Stimulated activated CD8-positive, alpha-beta memory T cell treated with anti-CD3 and anti-CD28 coated beads, Interleukin-4, amount 100 ng/mL, for 1 hour (primary cell): ENCODE measurements around the gene ZNF821.
"Not testable (repeated sequence)": the region's sequence is repeated elsewhere in the genome, so short reads cannot be mapped to it uniquely, and the experiment has no call there.

Experiments used
- DNase-seq, 2 donors: peaks; one replicate each; pipeline ENCODE4 v3.0.0-alpha.2; 2020; ENCODE audit warnings: low read depth in 2 of 2, low spot score in 1 of 2

The ZNF821 gene

GRCh38 chr16:71902656-71903365 lies 18.8 kb upstream of the ZNF821 start:
- no peak for DNase-seq

DNA sequence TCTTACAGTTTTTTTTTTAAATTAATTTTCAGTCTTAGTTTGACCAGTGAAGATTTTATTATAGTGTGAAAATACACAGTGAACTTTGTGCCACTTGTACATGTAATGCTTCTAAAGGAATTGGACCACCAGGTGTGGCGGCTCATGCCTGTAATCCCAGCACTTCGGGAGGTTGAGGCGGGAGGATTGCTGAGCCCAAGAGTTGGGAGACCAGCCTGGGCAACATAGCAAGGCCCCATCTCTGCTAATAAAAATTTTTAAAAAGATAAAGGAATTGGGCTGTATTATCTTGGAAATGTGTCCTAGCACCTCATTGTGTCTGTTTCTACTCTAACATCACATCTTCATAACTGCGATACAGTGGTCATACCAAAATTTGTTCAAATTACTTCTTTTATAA lies 15.2 kb upstream of the ZNF821 start:
- no peak for DNase-seq

GRCh38 chr16:71896764-71897368 lies 12.9 kb upstream of the ZNF821 start:
- no peak for DNase-seq

DNA sequence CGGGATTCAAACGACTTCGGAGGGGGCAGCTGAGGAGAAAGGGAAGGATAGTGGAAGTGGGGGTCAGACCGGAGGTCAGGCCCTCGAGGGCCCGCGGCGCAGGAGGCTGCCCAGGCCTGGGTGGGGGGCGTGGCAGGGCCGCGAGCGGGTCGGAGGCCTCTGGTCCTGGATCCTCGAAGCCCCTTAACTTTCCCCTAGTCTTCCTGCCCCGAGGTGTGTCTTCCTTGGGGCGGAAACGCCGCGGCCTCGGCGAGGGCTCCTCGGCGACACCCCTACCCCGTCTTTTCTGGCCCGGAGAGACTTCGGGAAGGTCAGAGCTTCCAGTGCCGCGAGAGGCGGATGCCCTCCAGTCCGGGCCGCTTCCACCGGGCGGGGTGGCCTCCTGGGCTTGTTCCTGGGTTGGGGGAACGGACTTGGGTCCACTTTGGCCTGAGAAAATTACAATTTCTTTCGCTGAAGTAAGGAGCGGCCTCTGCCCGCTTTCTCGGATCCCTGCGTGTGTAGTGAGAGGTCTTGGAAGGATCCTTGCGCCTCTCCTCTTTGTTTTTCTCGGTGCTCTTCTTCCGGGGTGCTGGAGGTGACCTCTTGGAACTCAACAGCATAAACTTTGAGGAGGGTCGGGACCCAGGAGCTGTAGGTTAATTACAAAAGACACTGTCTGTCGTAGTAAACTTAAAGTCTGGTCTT lies 11.8 kb upstream of the ZNF821 start:
- no peak for DNase-seq

- DNase-seq: peak; percentile 92 to 97
These were observed 11.1 kb upstream of the ZNF821 start, which contains the start of gene IST1 for GRCh38 chr16:71894921-71895678. IST1 (plus strand) TSS chr16:71895531; CDS start chr16:71915641, 20,110 bp downstream.

GRCh38 chr16:71894229-71894920 lies 10.4 kb upstream of the ZNF821 start:
- no peak for DNase-seq

DNA sequence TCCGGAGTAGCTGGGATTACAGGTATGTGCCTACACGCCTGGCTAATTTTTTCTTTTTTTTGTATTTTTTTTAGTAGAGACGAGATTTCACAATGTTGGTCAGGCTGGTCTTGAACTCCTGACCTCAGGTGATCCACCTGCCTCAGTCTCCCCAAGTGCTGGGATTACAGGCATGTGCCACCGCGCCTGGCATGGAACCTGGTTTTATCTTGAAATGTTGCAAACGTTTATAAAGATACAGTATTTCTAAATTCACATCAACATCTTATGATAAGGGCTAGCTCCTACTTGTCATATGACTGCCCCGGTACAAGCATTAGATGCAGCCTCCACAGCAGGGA lies 9.9 kb upstream of the ZNF821 start:
- no peak for DNase-seq

DNA sequence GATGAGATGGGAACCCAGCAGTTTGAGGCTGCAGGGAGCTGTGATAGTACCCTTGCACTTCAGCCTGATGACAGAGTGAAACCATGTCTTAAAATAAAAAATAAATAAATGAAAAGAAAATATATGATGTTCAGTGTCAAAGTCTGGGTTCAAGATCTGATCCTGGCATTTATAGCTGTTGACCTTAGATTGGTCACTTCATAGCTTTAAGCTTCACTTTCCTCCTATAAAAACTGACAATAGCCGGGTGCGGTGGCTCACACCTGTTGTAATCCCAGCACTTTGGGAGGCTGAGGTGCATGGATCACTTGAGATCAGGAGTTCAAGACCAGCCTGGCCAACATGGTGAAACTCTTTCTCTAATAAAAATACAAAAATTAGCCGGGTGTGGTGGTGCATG lies 5.2 kb upstream of the ZNF821 start:
- DNase-seq: no peak

DNA sequence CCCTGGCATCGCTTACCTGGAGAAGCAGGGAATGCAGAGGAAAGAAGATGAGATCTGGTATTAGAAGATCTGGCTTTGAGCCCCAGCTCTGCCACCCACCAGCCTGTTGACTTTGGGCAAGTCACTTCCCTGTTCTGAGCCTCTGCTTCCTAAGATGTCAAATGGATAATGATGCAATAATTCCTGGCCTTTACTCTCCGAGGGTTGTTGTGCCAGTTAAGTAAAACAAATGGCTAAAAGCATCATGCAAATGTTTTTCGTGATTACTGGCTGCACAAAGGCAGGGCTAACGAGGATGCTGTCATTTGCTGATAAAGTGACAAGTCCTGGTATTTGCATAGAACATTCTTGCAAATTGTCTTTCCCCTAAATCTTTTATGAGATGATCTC lies 1.3 kb upstream of the ZNF821 start:
- DNase-seq: no peak

GRCh38 chr16:71883168-71883848 lies 674 bp downstream of the ZNF821 start:
- DNase-seq: peak in 1 of 2 donors; percentile 22

DNA sequence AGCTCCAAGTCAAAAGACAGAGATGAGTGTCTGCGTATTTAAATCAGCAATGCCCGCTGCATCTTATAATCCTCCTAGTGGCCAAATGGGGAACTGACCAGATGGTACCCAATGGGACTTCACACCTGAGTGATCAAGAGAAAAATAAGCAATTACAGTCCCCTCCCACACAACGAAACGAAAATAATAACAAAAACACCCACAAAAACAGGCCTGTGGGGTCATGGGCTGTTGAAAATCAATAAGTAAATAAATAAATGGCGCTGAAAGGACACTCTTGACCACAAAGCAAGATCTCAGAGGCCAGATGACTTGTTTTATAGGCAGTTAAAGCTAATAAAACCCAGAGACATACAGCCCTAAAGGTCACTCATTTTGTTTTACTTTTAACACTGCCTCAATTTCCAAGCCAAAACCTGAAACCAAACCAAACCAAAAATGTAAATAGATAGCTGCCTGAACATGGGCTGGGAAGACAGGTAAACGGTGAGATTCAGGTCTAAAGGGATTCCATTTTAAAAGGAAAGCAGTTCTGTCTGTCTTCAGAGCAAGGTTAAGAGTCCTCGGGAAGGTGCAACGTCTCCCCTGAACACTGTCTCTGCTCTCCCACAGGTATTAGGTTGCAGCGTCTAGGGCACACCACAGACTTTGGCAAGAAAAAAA lies 1.3 kb downstream of the ZNF821 start:
- peak; percentile 41 to 51 for DNase-seq

- no peak for DNase-seq
These were observed 3.8 kb downstream of the ZNF821 start for GRCh38 chr16:71880176-71880575.

- DNase-seq: no peak
These were observed 5.1 kb downstream of the ZNF821 start for GRCh38 chr16:71878911-71879310.

DNA sequence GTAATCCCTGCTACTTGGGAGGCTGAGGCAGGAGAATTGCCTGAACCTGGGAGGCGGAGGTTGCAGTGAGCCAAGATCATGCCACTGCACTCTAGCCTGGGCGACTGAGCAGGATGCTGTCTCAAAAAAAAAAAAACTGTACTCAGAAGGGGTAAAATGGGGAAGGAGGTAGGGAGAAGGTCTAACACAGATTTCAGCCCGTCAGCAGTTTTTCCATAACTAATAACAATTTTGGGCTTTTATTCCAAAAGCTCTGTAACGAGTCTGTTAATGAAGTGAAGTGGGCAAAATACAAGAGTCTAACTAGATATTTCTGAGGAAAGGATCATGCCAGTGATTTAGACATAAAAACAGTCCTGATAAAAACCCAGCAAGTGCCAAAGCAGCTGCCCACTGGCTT lies 10.8 kb downstream of the ZNF821 start:
- no peak for DNase-seq

DNA sequence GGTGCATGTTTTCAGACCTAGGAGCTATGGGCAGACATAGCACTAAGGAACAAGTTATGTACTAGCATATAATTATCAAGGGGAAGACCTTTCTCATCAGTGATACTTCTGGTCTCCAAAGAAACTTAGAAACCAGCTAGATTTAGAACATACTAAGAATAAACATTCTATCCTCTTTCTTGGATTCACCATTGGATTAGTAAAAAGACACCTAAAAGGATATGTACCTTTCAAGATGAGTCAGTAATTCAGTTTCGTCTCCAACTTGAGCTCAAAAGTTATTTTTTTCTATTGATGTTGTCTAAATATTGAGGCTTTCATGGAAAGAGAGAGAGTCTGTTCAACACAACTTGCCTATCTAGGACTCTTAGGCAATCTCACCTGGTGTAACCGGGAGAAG lies 13.2 kb downstream of the ZNF821 start:
- DNase-seq: no peak

- DNase-seq: no peak
These were observed 14.9 kb downstream of the ZNF821 start for GRCh38 chr16:71869089-71869488.

- no peak for DNase-seq
These were observed 16.0 kb downstream of the ZNF821 start for GRCh38 chr16:71867939-71868338.

GRCh38 chr16:71867175-71867574 lies 16.8 kb downstream of the ZNF821 start:
- DNase-seq: not testable (repeated sequence)

DNA sequence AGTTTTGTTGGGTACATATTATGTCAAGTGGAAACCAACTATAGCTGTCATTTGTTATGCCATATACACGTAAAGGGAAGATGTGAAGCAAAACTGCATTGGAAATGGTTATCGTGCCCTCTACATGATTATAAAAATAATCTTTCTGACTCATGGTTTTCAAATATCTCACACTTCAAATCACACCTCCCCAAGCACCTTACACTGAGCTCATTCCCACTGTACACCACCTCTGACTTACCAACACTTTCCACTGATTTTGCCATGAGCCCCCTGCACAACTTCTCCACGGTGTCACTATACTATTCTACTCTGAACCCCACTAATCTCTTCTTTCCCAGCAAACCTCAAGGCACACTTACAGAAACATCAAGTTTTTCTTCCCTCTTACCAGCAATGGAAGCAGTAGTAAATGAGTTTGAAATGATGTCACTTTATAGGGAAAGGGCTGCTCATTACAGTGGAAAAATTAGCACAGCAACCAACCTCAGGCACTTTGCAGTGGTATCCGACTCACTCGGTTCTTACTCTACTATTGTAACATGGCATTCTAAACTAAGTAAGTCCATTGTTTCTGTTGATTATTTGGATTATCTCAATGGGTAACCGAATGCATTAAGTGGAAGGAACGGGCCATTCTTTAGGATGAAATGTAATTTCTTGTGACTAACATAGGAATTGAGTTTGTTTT lies 18.7 kb downstream of the ZNF821 start:
- DNase-seq: no peak
